Thyroid gland (tissue), 4 donors: ENCODE measurements around the gene GLIS1.

ENCODE experiments used
- CTCF ChIP-seq, 6 experiments: fragments of 200-600 bp in 3 of 6; fragments of 450-650 bp in 3 of 6; sonication (generic) in 3 of 6; IDR thresholded peaks; one replicate each; pipeline ENCODE4 v1.5.1; 2016 to 2019; ENCODE audit warnings: antibody characterized with exemption in 6 of 6, mild to moderate bottlenecking in 2 of 6, inconsistent platforms in 1 of 6, moderate library complexity in 1 of 6
- POLR2A ChIP-seq, 2 donors: fragments of 450-650 bp; IDR thresholded peaks; one replicate each; pipeline ENCODE4 v1.6.1; 2017; ENCODE audit warnings: antibody characterized with exemption in 2 of 2, mild to moderate bottlenecking in 2 of 2, moderate library complexity in 1 of 2

GRCh38 chr1:53685272-53686051, 53.5 kb downstream of the GLIS1 start:
- TF ChIP-seq POLR2A (IDR thresholded peaks at IDR 0.05) (no peak), CTCF (IDR thresholded peaks at IDR 0.05) (no peak)
